RWPE2 (cell line): ENCODE results near the gene CLDN6.

Source experiments
- ATAC-seq: fragments of 200-7000 bp; cut with Tn5 transposase; 3 replicates; pipeline ENCODE4 v1.9.1; 2021; ENCODE audit warnings: low read depth
- DNase-seq: peaks from one replicate; pipeline ENCODE4 v3.0.0-alpha.2; 2020; ENCODE audit warnings: low spot score
- H3K27ac ChIP-seq: fragments of 450-650 bp; 2 replicates; pipeline ENCODE4 v1.5.1; 2017; ENCODE audit warnings: mild to moderate bottlenecking; ENCODE audit not compliant: poor library complexity, severe bottlenecking
- H3K27me3 ChIP-seq: fragments of 250-450 bp; sonication (Bioruptor Pico); 2 replicates; pipeline ENCODE4 v1.5.1; 2021; ENCODE audit warnings: mild to moderate bottlenecking, moderate library complexity; ENCODE audit not compliant: insufficient read depth, poor library complexity, severe bottlenecking
- H3K36me3 ChIP-seq: fragments of 250-450 bp; sonication (Bioruptor Pico); 2 replicates; pipeline ENCODE4 v1.5.1; 2020; ENCODE audit warnings: low read depth, mild to moderate bottlenecking, moderate library complexity
- H3K4me1 ChIP-seq: fragments of 250-450 bp; sonication (Bioruptor Pico); 2 replicates; pipeline ENCODE4 v1.5.1; 2021; ENCODE audit warnings: mild to moderate bottlenecking, moderate library complexity; ENCODE audit not compliant: insufficient read depth, poor library complexity, severe bottlenecking
- H3K4me3 ChIP-seq: fragments of 250-450 bp; sonication (Bioruptor Pico); 2 replicates; pipeline ENCODE4 v1.5.1; 2021; ENCODE audit warnings: mild to moderate bottlenecking, moderate library complexity; ENCODE audit not compliant: severe bottlenecking
- H3K9me3 ChIP-seq: fragments of 250-450 bp; sonication (Bioruptor Pico); 2 replicates; pipeline ENCODE4 v1.5.1; 2021; ENCODE audit warnings: mild to moderate bottlenecking, moderate library complexity; ENCODE audit not compliant: severe bottlenecking
- CTCF ChIP-seq: fragments of 450-650 bp; IDR thresholded peaks from one replicate; pipeline ENCODE4 v1.5.1; 2017; ENCODE audit warnings: mild to moderate bottlenecking, moderate library complexity; ENCODE audit not compliant: poor library complexity, severe bottlenecking

Gene CLDN6

GRCh38 chr16:3007957-3008689 lies 9.9 kb downstream of the CLDN6 start:
- no peak overlapping the region for H3K27ac ChIP-seq
- H3K4me1 ChIP-seq = peaks cover 18% of the 10 kb centered on the region

GRCh38 chr16:3007059-3007956 lies 10.7 kb downstream of the CLDN6 start:
- Histone ChIP-seq H3K27me3 (no peaks in the 10 kb centered on the region), H3K27ac (no peak overlapping the region), H3K36me3 (no peaks in the 10 kb centered on the region), H3K9me3 (no peaks in the 10 kb centered on the region), H3K4me3 (no peak overlapping the region), H3K4me1 (peaks cover 13% of the 10 kb centered on the region)
- TF ChIP-seq CTCF = no peak
- ATAC-seq = no peak
- DNase-seq = no peak

More at GRCh38 chr16:3007957-3008689, 9.9 kb downstream of the CLDN6 start:
- no peak for TF ChIP-seq CTCF
- no peak for ATAC-seq
- Histone ChIP-seq H3K4me3 (no peak overlapping the region), H3K27me3 (no peaks in the 10 kb centered on the region), H3K9me3 (no peaks in the 10 kb centered on the region), H3K36me3 (no peaks in the 10 kb centered on the region)
- no peak for DNase-seq

GRCh38 chr16:3004781-3005284 lies 13.2 kb downstream of the CLDN6 start:
- Histone ChIP-seq H3K27me3 (no peaks in the 10 kb centered on the region), H3K36me3 (no peaks in the 10 kb centered on the region), H3K4me1 (peaks cover 8% of the 10 kb centered on the region), H3K27ac (peak overlapping the region; percentile 52), H3K9me3 (no peaks in the 10 kb centered on the region), H3K4me3 (peak overlapping the region; percentile 31)
- no peak for TF ChIP-seq CTCF
- DNase-seq (no peak), ATAC-seq (no peak)

GRCh38 chr16:3004319-3004718 lies 13.7 kb downstream of the CLDN6 start:
- H3K4me1 ChIP-seq = peaks cover 3% of the 10 kb centered on the region
- no peaks in the 10 kb centered on the region for H3K36me3 ChIP-seq
- ATAC-seq (no peak), DNase-seq (no peak)
- H3K27me3 ChIP-seq = no peaks in the 10 kb centered on the region
- H3K4me3 ChIP-seq = peak overlapping the region; percentile 48
- no peak for TF ChIP-seq CTCF
- H3K9me3 ChIP-seq = no peaks in the 10 kb centered on the region
- peak overlapping the region; percentile 52 for H3K27ac ChIP-seq
